Renal cortical epithelial cell (primary cell): Measurements from ENCODE around the gene CNST. TPM values are rescaled to one million over a fixed set of nuclear protein-coding genes. Genes with fewer than 3 reads are reported as not detected.
A peak's percentile ranks its signal among the peaks of the same experiment; 100 is the strongest.
"Not testable (repeated sequence)": the region's sequence is repeated elsewhere in the genome, so short reads cannot be mapped to it uniquely, and the experiment has no call there.

Source experiments
- DNase-seq: peaks from one replicate; pipeline ENCODE4 v3.0.0-alpha.2; 2011; ENCODE audit warnings: low read depth
- total RNA-seq: library from RNA; depleted of rRNA; stranded (reverse); fragments of >200 nt; gene quantifications from 2 replicates; pipeline ENCODE4 v1.2.3, GENCODE V29; 2014

Gene CNST
- total RNA-seq, 1 donor from 2014 or later = 27.1 TPM

GRCh38 chr1:246622035-246622652 is 55.9 kb downstream of the CNST start:
- DNase-seq = no peak

- DNase-seq = no peak
These were observed 57.8 kb downstream of the CNST start for GRCh38 chr1:246624091-246624490.

GRCh38 chr1:246629030-246629429 is 62.8 kb downstream of the CNST start:
- no peak for DNase-seq

GRCh38 chr1:246629976-246630375 is 63.7 kb downstream of the CNST start:
- DNase-seq = no peak

GRCh38 chr1:246631426-246631825 is 65.2 kb downstream of the CNST start:
- peak; percentile 54 for DNase-seq

- peak; percentile 97 for DNase-seq
These were observed 66.3 kb downstream of the CNST start for GRCh38 chr1:246632281-246633168.

GRCh38 chr1:246634659-246635058 is 68.4 kb downstream of the CNST start:
- DNase-seq = not testable (repeated sequence)

GRCh38 chr1:246638941-246639655 is 72.8 kb downstream of the CNST start:
- no peak for DNase-seq

- no peak for DNase-seq
These were observed 73.5 kb downstream of the CNST start for GRCh38 chr1:246639732-246640131.

- DNase-seq = no peak
These were observed 74.5 kb downstream of the CNST start for GRCh38 chr1:246640747-246641146.

GRCh38 chr1:246641394-246641793 is 75.1 kb downstream of the CNST start:
- no peak for DNase-seq

GRCh38 chr1:246642719-246643118 is 76.5 kb downstream of the CNST start:
- no peak for DNase-seq

- DNase-seq = no peak
These were observed 80.9 kb downstream of the CNST start for GRCh38 chr1:246647113-246647512.

- DNase-seq = no peak
These were observed 81.3 kb downstream of the CNST start for GRCh38 chr1:246647513-246647912.

GRCh38 chr1:246651012-246651695 is 84.9 kb downstream of the CNST start:
- DNase-seq = no peak

GRCh38 chr1:246658567-246658966 is 92.3 kb downstream of the CNST start:
- no peak for DNase-seq

GRCh38 chr1:246659594-246660140 is 93.4 kb downstream of the CNST start:
- DNase-seq = no peak

- no peak for DNase-seq
These were observed 95.2 kb downstream of the CNST start for GRCh38 chr1:246661451-246661850.

- no peak for DNase-seq
These were observed 101.5 kb downstream of the CNST start for GRCh38 chr1:246667773-246668172.

GRCh38 chr1:246669659-246670058 is 103.4 kb downstream of the CNST start:
- no peak for DNase-seq

GRCh38 chr1:246674049-246674448 is 107.8 kb downstream of the CNST start:
- no peak for DNase-seq

GRCh38 chr1:246677842-246678241 is 111.6 kb downstream of the CNST start:
- DNase-seq = no peak
